T-cell (primary cell): ENCODE measurements around the gene PSMC5. TPM values are rescaled to one million over a fixed set of nuclear protein-coding genes. Genes with fewer than 3 reads are reported as not detected.
A peak's percentile ranks its signal among the peaks of the same experiment; 100 is the strongest.

Experiments used
- ATAC-seq, 4 experiments: fragments of 200-7000 bp in 3 of 4; fragments of 150-1000 bp in 1 of 4; cut with Tn5 transposase; replicated peaks in 1 of 4; 1 replicate in 3 of 4; 2 replicates in 1 of 4; pipeline ENCODE4 v1.10.0; 2021; ENCODE audit warnings: moderate library complexity in 3 of 4, mild to moderate bottlenecking in 2 of 4, moderate number of reproducible peaks in 1 of 4
- CTCF ChIA-PET, 2 donors: fragments of 300-600 bp; sonication (Branson Sonifier 250); formaldehyde crosslinking; loops; one replicate each; lab custom pipeline; 2022; ENCODE audit warnings: antibody characterized with exemption in 2 of 2; lab: Charles Lee
- POLR2A ChIA-PET, 2 donors: fragments of 300-600 bp; sonication (Branson Sonifier 250); formaldehyde crosslinking; loops; one replicate each; lab custom pipeline; 2022; ENCODE audit warnings: antibody characterized with exemption in 2 of 2; lab: Charles Lee
- DNase-seq, 35 experiments: peaks; one replicate each; pipeline versions ENCODE4 v3.0.0 to v3.0.0-alpha.2; 2013 to 2023
- H3K27ac ChIP-seq: one replicate; pipeline ENCODE4 v1.5.1; 2013; ENCODE audit warnings: low read length
- H3K27me3 ChIP-seq, 2 experiments: replicated peaks in 1 of 2; 1 replicate in 1 of 2; 2 replicates in 1 of 2; pipeline versions ENCODE4 v1.6.1 to v1.7.0; 2013; ENCODE audit warnings: low read length in 1 of 2, mixed read lengths in 1 of 2; ENCODE audit not compliant: control insufficient read depth in 2 of 2, insufficient read depth in 2 of 2; ENCODE audit errors: extremely low read depth in 1 of 2
- H3K36me3 ChIP-seq, 2 donors: 1 replicate in 1 of 2; 2 replicates in 1 of 2; pipeline versions ENCODE4 v1.6.1 to v1.7.0; 2013; ENCODE audit warnings: low read length in 1 of 2; ENCODE audit not compliant: control insufficient read depth in 2 of 2, insufficient read depth in 1 of 2; ENCODE audit errors: extremely low read depth in 1 of 2
- H3K4me1 ChIP-seq, 2 experiments: 1 replicate in 1 of 2; 2 replicates in 1 of 2; pipeline versions ENCODE4 v1.6.1 to v1.7.0; 2013; ENCODE audit warnings: low read length in 2 of 2, mixed read lengths in 1 of 2; ENCODE audit not compliant: insufficient read depth in 2 of 2, control insufficient read depth in 1 of 2; ENCODE audit errors: extremely low read depth in 1 of 2
- H3K4me3 ChIP-seq, 2 donors: 1 replicate in 1 of 2; 2 replicates in 1 of 2; pipeline versions ENCODE4 v1.5.1 to v1.7.0; 2013; ENCODE audit warnings: mild to moderate bottlenecking in 2 of 2, low read length in 1 of 2, moderate library complexity in 1 of 2; ENCODE audit not compliant: control insufficient read depth in 1 of 2; ENCODE audit errors: extremely low read depth in 1 of 2
- H3K9me3 ChIP-seq: 2 replicates; pipeline ENCODE4 v1.7.0; 2013
- H3K27ac Mint-ChIP-seq, 2 donors: one replicate each; pipeline ENCODE4 v1.8.0; 2020 to 2021; ENCODE audit warnings: mild to moderate bottlenecking in 2 of 2, mixed read lengths in 2 of 2
- H3K27me3 Mint-ChIP-seq, 2 donors: one replicate each; pipeline ENCODE4 v1.8.0; 2021 to 2022; ENCODE audit warnings: mixed read lengths in 2 of 2
- H3K36me3 Mint-ChIP-seq: one replicate; pipeline ENCODE4 v1.8.0; 2021; ENCODE audit warnings: mixed read lengths
- H3K4me1 Mint-ChIP-seq, 3 donors: one replicate each; pipeline ENCODE4 v1.8.0; 2020 to 2022; ENCODE audit warnings: mixed read lengths in 3 of 3, mild to moderate bottlenecking in 1 of 3
- H3K4me3 Mint-ChIP-seq, 3 donors: one replicate each; pipeline ENCODE4 v1.8.0; 2020 to 2022; ENCODE audit warnings: mild to moderate bottlenecking in 3 of 3, mixed read lengths in 3 of 3, moderate library complexity in 3 of 3
- H3K9me3 Mint-ChIP-seq, 3 donors: one replicate each; pipeline ENCODE4 v1.8.0; 2020 to 2022; ENCODE audit warnings: mixed read lengths in 3 of 3
- WGBS: methylation state at CpG from one replicate; pipeline ENCODE4 v1.1.5; 2013; ENCODE audit warnings: missing lambda C conversion rate; ENCODE audit not compliant: insufficient coverage; 5-methylcytosine and 5-hydroxymethylcytosine counted together
- total RNA-seq, 35 experiments: library from RNA in 6 of 35; stranded (reverse) in 6 of 35; fragments of 120-200 nt in 1 of 35; gene quantifications; one replicate each; pipeline versions ENCODE4 v1.2.1 to v1.2.4 and lab custom pipeline; 2013 to 2026

The PSMC5 gene
- total RNA-seq, 5 donors from 2014 or later (not counting 1 experiment from before 2014, with no cell fraction given): 83.9 to 114 (median 107) TPM

GRCh38 chr17:63819131-63819530, 8.1 kb upstream of the PSMC5 start:
- Histone ChIP-seq H3K4me3 (no peak overlapping the region), H3K36me3 (peaks cover 21 to 95% of the 10 kb centered on the region in 2 donors), H3K27me3 (no peaks in the 10 kb centered on the region), H3K27ac (no peak overlapping the region), H3K9me3 (no peaks in the 10 kb centered on the region), H3K4me1 (peaks cover 0 to 7% of the 10 kb centered on the region in 2 experiments)
- DNase-seq (no peak), ATAC-seq (no peak)
- H3K36me3 Mint-ChIP-seq: peaks cover 70% of the 10 kb centered on the region
- peak overlapping the region in 1 of 2 donors; percentile 84 for H3K27ac Mint-ChIP-seq
- POLR2A ChIA-PET: interaction anchor here in 1 of 2 donors (0.6 kb wide), 1 partner anchor 24 kb away, joined by 6 read pairs; no protein-coding TSS in a partner anchor
- 100% methylated on average over 2 of the region's 6 CpGs for WGBS
- no peaks in the 10 kb centered on the region for H3K9me3 Mint-ChIP-seq
- H3K27me3 Mint-ChIP-seq: no peaks in the 10 kb centered on the region
- CTCF ChIA-PET: interaction anchor here in 1 of 2 donors (0.6 kb wide), 1 partner anchor 109 kb away, joined by 3 read pairs; no protein-coding TSS in a partner anchor
- peaks cover 18 to 38% (median 19%) of the 10 kb centered on the region in 3 donors for H3K4me1 Mint-ChIP-seq
- no peak overlapping the region for H3K4me3 Mint-ChIP-seq

GRCh38 chr17:63819585-63820537, 7.4 kb upstream of the PSMC5 start:
- H3K27ac ChIP-seq: no peak overlapping the region
- H3K36me3 ChIP-seq: peaks cover 25 to 95% of the 10 kb centered on the region in 2 donors
- Mint-ChIP-seq H3K4me1 (peaks cover 19 to 43% (median 24%) of the 10 kb centered on the region in 3 donors), H3K27ac (peak overlapping the region; percentile 81 to 85), H3K36me3 (peaks cover 73% of the 10 kb centered on the region), H3K9me3 (no peaks in the 10 kb centered on the region), H3K4me3 (peak overlapping the region in 2 of 3 donors; percentile 17 to 43), H3K27me3 (no peaks in the 10 kb centered on the region)
- no peak for DNase-seq
- no peaks in the 10 kb centered on the region for H3K9me3 ChIP-seq
- ATAC-seq: peak in 3 of 4 experiments; percentile 32 to 55 (median 55)
- peaks cover 0 to 7% of the 10 kb centered on the region in 2 experiments for H3K4me1 ChIP-seq
- POLR2A ChIA-PET: interaction anchor here in 1 of 2 donors (0.6 kb wide), 1 partner anchor 23 kb away, joined by 6 read pairs; no protein-coding TSS in a partner anchor
- CTCF ChIA-PET: no interaction called here
- H3K4me3 ChIP-seq: no peak overlapping the region
- no peaks in the 10 kb centered on the region for H3K27me3 ChIP-seq
- 78% methylated on average over 17 of the region's 21 CpGs for WGBS

GRCh38 chr17:63820963-63821561, 6.2 kb upstream of the PSMC5 start:
- Mint-ChIP-seq H3K4me1 (peaks cover 28 to 53% (median 29%) of the 10 kb centered on the region in 3 donors), H3K9me3 (no peaks in the 10 kb centered on the region), H3K4me3 (peak overlapping the region in 1 of 3 donors; percentile 17), H3K27ac (peak overlapping the region in 1 of 2 donors; percentile 85), H3K36me3 (peaks cover 70% of the 10 kb centered on the region), H3K27me3 (no peaks in the 10 kb centered on the region)
- H3K9me3 ChIP-seq: no peaks in the 10 kb centered on the region
- no peak for ATAC-seq
- H3K4me1 ChIP-seq: peaks cover 3 to 17% of the 10 kb centered on the region in 2 experiments
- no peak for DNase-seq
- H3K4me3 ChIP-seq: no peak overlapping the region
- peaks cover 29 to 94% of the 10 kb centered on the region in 2 donors for H3K36me3 ChIP-seq
- ChIA-PET CTCF (no interaction called here), POLR2A (interaction anchor here in 1 of 2 donors (0.6 kb wide), 2 partner anchors 23 to 24 kb away, joined by 4 to 5 read pairs; no protein-coding TSS in a partner anchor)
- H3K27me3 ChIP-seq: no peaks in the 10 kb centered on the region
- 81% methylated on average over 4 of the region's 10 CpGs for whole genome bisulfite sequencing
- no peak overlapping the region for H3K27ac ChIP-seq

- peaks cover 35 to 61% (median 37%) of the 10 kb centered on the region in 3 donors for H3K4me1 Mint-ChIP-seq
- peak overlapping the region; percentile 72 to 82 for H3K27ac Mint-ChIP-seq
Measured at GRCh38 chr17:63821804-63822203, 5.4 kb upstream of the PSMC5 start.

GRCh38 chr17:63822537-63822936, 4.7 kb upstream of the PSMC5 start:
- no peak overlapping the region for H3K27ac ChIP-seq
- ATAC-seq (no peak), DNase-seq (no peak)
- H3K4me1 ChIP-seq: peaks cover 7 to 24% of the 10 kb centered on the region in 2 experiments
- H3K9me3 Mint-ChIP-seq: no peaks in the 10 kb centered on the region
- no peak overlapping the region for H3K4me3 Mint-ChIP-seq
- peaks cover 27 to 79% of the 10 kb centered on the region in 2 donors for H3K36me3 ChIP-seq
- no peaks in the 10 kb centered on the region for H3K27me3 ChIP-seq
- peak overlapping the region; percentile 2 to 82 for H3K27ac Mint-ChIP-seq
- CTCF ChIA-PET: interaction anchor here in 1 of 2 donors (0.6 kb wide), 1 partner anchor 49 kb away, joined by 3 read pairs; the partner anchor contains the start of genes CCDC47 and DDX42
- no peaks in the 10 kb centered on the region for H3K9me3 ChIP-seq
- POLR2A ChIA-PET: no interaction called here
- H3K36me3 Mint-ChIP-seq: peaks cover 62% of the 10 kb centered on the region
- no peaks in the 10 kb centered on the region for H3K27me3 Mint-ChIP-seq
- no peak overlapping the region for H3K4me3 ChIP-seq
- peaks cover 38 to 68% (median 43%) of the 10 kb centered on the region in 3 donors for H3K4me1 Mint-ChIP-seq

More at GRCh38 chr17:63821804-63822203, 5.4 kb upstream of the PSMC5 start:
- H3K36me3 ChIP-seq: peaks cover 29 to 86% of the 10 kb centered on the region in 2 donors
- H3K9me3 ChIP-seq: no peaks in the 10 kb centered on the region
- POLR2A ChIA-PET: interaction anchor here in 1 of 2 donors (0.6 kb wide), 1 partner anchor 22 kb away, joined by 5 read pairs; no protein-coding TSS in a partner anchor
- WGBS: 85% methylated on average over 2 of the region's 6 CpGs
- peaks cover 7 to 24% of the 10 kb centered on the region in 2 experiments for H3K4me1 ChIP-seq
- DNase-seq: no peak
- H3K9me3 Mint-ChIP-seq: no peaks in the 10 kb centered on the region
- H3K36me3 Mint-ChIP-seq: peaks cover 67% of the 10 kb centered on the region
- H3K27me3 ChIP-seq: no peaks in the 10 kb centered on the region
- peak overlapping the region in 2 of 3 donors; percentile 39 to 48 for H3K4me3 Mint-ChIP-seq
- H3K27me3 Mint-ChIP-seq: no peaks in the 10 kb centered on the region
- no peak overlapping the region for H3K27ac ChIP-seq
- CTCF ChIA-PET: no interaction called here
- no peak for ATAC-seq
- H3K4me3 ChIP-seq: no peak overlapping the region
